HFFc6 (cell line): Measurements from ENCODE around the gene CDK17. TPM values are rescaled to one million over a fixed set of nuclear protein-coding genes. Genes with fewer than 3 reads are reported as not detected.
"Not testable (repeated sequence)": the region's sequence is repeated elsewhere in the genome, so short reads cannot be mapped to it uniquely, and the experiment has no call there.

Experiments
- DNase-seq: peaks from one replicate; pipeline ENCODE4 v3.0.0-alpha.2; 2018
- H3K27ac Mint-ChIP-seq: 2 replicates; pipeline ENCODE4 v1.8.0; 2020; ENCODE audit warnings: mild to moderate bottlenecking, mixed read lengths
- H3K27me3 Mint-ChIP-seq: 2 replicates; pipeline ENCODE4 v1.8.0; 2021; ENCODE audit warnings: mild to moderate bottlenecking, moderate library complexity, mixed read lengths; ENCODE audit not compliant: insufficient read depth
- H3K36me3 Mint-ChIP-seq: 2 replicates; pipeline ENCODE4 v1.8.0; 2021; ENCODE audit warnings: low read depth, mixed read lengths
- H3K4me1 Mint-ChIP-seq: 2 replicates; pipeline ENCODE4 v1.8.0; 2020; ENCODE audit warnings: low read depth, mixed read lengths
- H3K4me3 Mint-ChIP-seq: 2 replicates; pipeline ENCODE4 v1.8.0; 2020; ENCODE audit warnings: mild to moderate bottlenecking, moderate library complexity, mixed read lengths
- H3K9me3 Mint-ChIP-seq: 2 replicates; pipeline ENCODE4 v1.8.0; 2020; ENCODE audit warnings: mild to moderate bottlenecking, mixed read lengths
- CTCF ChIP-seq: fragments of 200-600 bp; sonication (generic); IDR thresholded peaks from 2 replicates; pipeline ENCODE4 v1.5.0; 2021; ENCODE audit warnings: antibody characterized with exemption, mild to moderate bottlenecking
- total RNA-seq, 6 experiments: library from RNA; stranded (reverse); fragmentation: NEBNext Ultra II Directional; extraction: Animal tissue kit (Norgen Biotek cat#: 25700); gene quantifications; 2 replicates in 1 of 6; 3 replicates in 5 of 6; pipeline ENCODE4 v1.2.3, GENCODE V29; 2021

Gene CDK17
- total RNA-seq, 6 experiments from 2014 or later, result 24.6 to 28.8 (median 26.5) TPM

- DNase-seq, result no peak
- peak overlapping the region; percentile 42; the same call in 1 of the 2 replicates for H3K4me3 Mint-ChIP-seq
- H3K27ac Mint-ChIP-seq, result peak overlapping the region; percentile 37; the same call in 1 of the 2 replicates
Observed at GRCh38 chr12:96383371-96383770, 16.9 kb downstream of the CDK17 start.

GRCh38 chr12:96379743-96380142 lies 20.5 kb downstream of the CDK17 start:
- H3K4me1 Mint-ChIP-seq, result peaks cover 67% of the 10 kb centered on the region
- H3K4me3 Mint-ChIP-seq, H3K27ac Mint-ChIP-seq, H3K9me3 Mint-ChIP-seq, H3K27me3 Mint-ChIP-seq, DNase-seq: not testable (repeated sequence)
- H3K36me3 Mint-ChIP-seq, result peaks cover 37% of the 10 kb centered on the region

More at GRCh38 chr12:96383371-96383770, 16.9 kb downstream of the CDK17 start:
- TF ChIP-seq CTCF, result no peak
- Mint-ChIP-seq H3K27me3 (no peaks in the 10 kb centered on the region), H3K4me1 (peaks cover 63% of the 10 kb centered on the region), H3K9me3 (peaks cover 9% of the 10 kb centered on the region), H3K36me3 (peaks cover 40% of the 10 kb centered on the region)

- no peak for DNase-seq
- H3K9me3 Mint-ChIP-seq, result peaks cover 9% of the 10 kb centered on the region
- peaks cover 28% of the 10 kb centered on the region for H3K36me3 Mint-ChIP-seq
- H3K27me3 Mint-ChIP-seq, result no peaks in the 10 kb centered on the region
- H3K4me3 Mint-ChIP-seq, result no peak overlapping the region
- peaks cover 61% of the 10 kb centered on the region for H3K4me1 Mint-ChIP-seq
- no peak overlapping the region for H3K27ac Mint-ChIP-seq
- TF ChIP-seq CTCF, result no peak
Observed at GRCh38 chr12:96378319-96378718, 21.9 kb downstream of the CDK17 start.

- H3K4me1 Mint-ChIP-seq, result peaks cover 59% of the 10 kb centered on the region
- no peak overlapping the region for H3K4me3 Mint-ChIP-seq
- H3K36me3 Mint-ChIP-seq, result peaks cover 19% of the 10 kb centered on the region
- no peak overlapping the region for H3K27ac Mint-ChIP-seq
- H3K9me3 Mint-ChIP-seq, result no peaks in the 10 kb centered on the region; the same call in 1 of the 2 replicates
- DNase-seq, result no peak
- H3K27me3 Mint-ChIP-seq, result no peaks in the 10 kb centered on the region
- no peak for TF ChIP-seq CTCF
Observed at GRCh38 chr12:96376865-96377264, 23.4 kb downstream of the CDK17 start.

GRCh38 chr12:96375841-96376604 lies 24.2 kb downstream of the CDK17 start:
- Mint-ChIP-seq H3K27me3 (no peaks in the 10 kb centered on the region), H3K36me3 (peaks cover 16% of the 10 kb centered on the region), H3K4me1 (peaks cover 64% of the 10 kb centered on the region), H3K9me3 (no peaks in the 10 kb centered on the region; the same call in 1 of the 2 replicates), H3K27ac (peak overlapping the region; percentile 42), H3K4me3 (no peak overlapping the region)
- DNase-seq, result no peak
- TF ChIP-seq CTCF, result no peak

GRCh38 chr12:96375170-96375569 lies 25.1 kb downstream of the CDK17 start:
- no peak for TF ChIP-seq CTCF
- Mint-ChIP-seq H3K36me3 (peaks cover 9% of the 10 kb centered on the region), H3K27ac (no peak overlapping the region), H3K27me3 (no peaks in the 10 kb centered on the region), H3K4me1 (peaks cover 65% of the 10 kb centered on the region), H3K4me3 (no peak overlapping the region), H3K9me3 (no peaks in the 10 kb centered on the region; the same call in 1 of the 2 replicates)
- DNase-seq, result no peak
